ENCODE results near the gene FBRS. TPM values are rescaled to one million over a fixed set of nuclear protein-coding genes. Genes with fewer than 3 reads are reported as not detected.

FBRS gene
- total and polyA plus RNA-seq, 2 of the 13 experiments (the other 11 are each of a cell fraction or from before 2014, with no cell fraction given): 13.7 to 16.2 TPM

GRCh38 chr16:30651124-30652004, 6.9 kb upstream of the FBRS start (continued):
- TF ChIP-seq AHDC1 (CRISPR knock-in tag; IDR thresholded peaks at IDR 0.05; ENCODE audit: borderline replicate concordance) (no peak), RXRA (CRISPR knock-in tag; IDR thresholded peaks at IDR 0.05) (peak; percentile 6; the same call in 1 of the 2 replicates), MXD3 (CRISPR knock-in tag; IDR thresholded peaks at IDR 0.05) (peak; percentile 76; the same call in 1 of the 2 replicates), ZBTB25 (CRISPR knock-in tag; IDR thresholded peaks at IDR 0.05) (peak; percentile 29; the same call in 1 of the 2 replicates), POLR2A (IDR thresholded peaks at IDR 0.05; ENCODE audit: insufficient read depth in 1 of 2, low read depth in 2 of 2, low read length in 2 of 2) (peak in 1 of 2 experiments; percentile 36; a peak in 1 of 4 replicates), LBX2 (CRISPR knock-in tag; IDR thresholded peaks at IDR 0.05; ENCODE audit: borderline replicate concordance) (0 out of 2 replicates have a peak, but pooled peaks have one; percentile 66), ZNF225 (CRISPR knock-in tag; IDR thresholded peaks at IDR 0.05) (no peak), ZNF580 (CRISPR knock-in tag; IDR thresholded peaks at IDR 0.05; ENCODE audit: borderline replicate concordance, low read depth) (peak; percentile 64; the same call in 1 of the 2 replicates), ARNT (IDR thresholded peaks at IDR 0.05) (no peak), ZNF101 (CRISPR knock-in tag; IDR thresholded peaks at IDR 0.05; ENCODE audit: borderline replicate concordance, low read depth) (no peak), NRL (CRISPR knock-in tag; IDR thresholded peaks at IDR 0.05; ENCODE audit: borderline replicate concordance) (no peak)
- TF ChIP-seq, protein P1, sequence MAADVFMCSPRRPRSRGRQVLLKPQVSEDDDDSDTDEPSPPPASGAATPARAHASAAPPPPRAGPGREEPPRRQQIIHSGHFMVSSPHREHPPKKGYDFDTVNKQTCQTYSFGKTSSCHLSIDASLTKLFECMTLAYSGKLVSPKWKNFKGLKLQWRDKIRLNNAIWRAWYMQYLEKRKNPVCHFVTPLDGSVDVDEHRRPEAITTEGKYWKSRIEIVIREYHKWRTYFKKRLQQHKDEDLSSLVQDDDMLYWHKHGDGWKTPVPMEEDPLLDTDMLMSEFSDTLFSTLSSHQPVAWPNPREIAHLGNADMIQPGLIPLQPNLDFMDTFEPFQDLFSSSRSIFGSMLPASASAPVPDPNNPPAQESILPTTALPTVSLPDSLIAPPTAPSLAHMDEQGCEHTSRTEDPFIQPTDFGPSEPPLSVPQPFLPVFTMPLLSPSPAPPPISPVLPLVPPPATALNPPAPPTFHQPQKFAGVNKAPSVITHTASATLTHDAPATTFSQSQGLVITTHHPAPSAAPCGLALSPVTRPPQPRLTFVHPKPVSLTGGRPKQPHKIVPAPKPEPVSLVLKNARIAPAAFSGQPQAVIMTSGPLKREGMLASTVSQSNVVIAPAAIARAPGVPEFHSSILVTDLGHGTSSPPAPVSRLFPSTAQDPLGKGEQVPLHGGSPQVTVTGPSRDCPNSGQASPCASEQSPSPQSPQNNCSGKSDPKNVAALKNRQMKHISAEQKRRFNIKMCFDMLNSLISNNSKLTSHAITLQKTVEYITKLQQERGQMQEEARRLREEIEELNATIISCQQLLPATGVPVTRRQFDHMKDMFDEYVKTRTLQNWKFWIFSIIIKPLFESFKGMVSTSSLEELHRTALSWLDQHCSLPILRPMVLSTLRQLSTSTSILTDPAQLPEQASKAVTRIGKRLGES (CRISPR knock-in tag; IDR thresholded peaks at IDR 0.05; ENCODE audit: borderline replicate concordance): no peak
- TF ChIP-seq, protein P2, sequence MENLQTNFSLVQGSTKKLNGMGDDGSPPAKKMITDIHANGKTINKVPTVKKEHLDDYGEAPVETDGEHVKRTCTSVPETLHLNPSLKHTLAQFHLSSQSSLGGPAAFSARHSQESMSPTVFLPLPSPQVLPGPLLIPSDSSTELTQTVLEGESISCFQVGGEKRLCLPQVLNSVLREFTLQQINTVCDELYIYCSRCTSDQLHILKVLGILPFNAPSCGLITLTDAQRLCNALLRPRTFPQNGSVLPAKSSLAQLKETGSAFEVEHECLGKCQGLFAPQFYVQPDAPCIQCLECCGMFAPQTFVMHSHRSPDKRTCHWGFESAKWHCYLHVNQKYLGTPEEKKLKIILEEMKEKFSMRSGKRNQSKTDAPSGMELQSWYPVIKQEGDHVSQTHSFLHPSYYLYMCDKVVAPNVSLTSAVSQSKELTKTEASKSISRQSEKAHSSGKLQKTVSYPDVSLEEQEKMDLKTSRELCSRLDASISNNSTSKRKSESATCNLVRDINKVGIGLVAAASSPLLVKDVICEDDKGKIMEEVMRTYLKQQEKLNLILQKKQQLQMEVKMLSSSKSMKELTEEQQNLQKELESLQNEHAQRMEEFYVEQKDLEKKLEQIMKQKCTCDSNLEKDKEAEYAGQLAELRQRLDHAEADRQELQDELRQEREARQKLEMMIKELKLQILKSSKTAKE (CRISPR knock-in tag; IDR thresholded peaks at IDR 0.05; ENCODE audit: borderline replicate concordance): no peak
